ENCODE measurements around the gene RUNX2.

DNA sequence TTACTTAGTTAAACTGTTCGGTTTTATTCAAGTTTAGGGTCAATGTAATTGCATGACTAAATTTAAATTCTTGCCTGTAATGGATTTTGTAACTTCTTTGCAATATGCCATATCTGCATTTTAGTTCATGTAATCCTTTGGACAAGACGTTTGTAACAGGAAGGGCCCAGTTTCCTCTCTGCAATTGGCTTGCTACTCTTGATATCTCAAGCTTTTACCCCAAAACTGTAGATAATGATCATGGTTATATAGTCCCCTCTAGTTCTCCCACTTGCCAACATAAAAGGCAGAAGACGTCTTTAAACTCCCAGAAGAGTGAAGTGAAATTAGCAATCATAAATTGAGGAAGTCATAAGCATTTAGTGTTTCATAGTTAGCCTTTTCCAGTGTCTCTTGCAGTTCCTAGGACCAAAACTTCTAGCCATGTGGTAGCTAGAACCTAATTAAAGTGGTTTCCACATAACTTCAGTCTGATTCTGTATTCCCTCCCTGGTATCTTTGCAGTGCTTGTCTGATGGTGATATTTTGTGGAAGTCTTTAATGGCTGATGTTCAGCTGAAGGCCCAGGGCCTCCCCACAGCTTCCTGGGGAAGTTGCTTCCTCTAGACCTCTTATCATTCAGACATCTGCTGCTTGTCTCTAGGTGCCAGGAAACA lies 167.4 kb downstream of the RUNX2 start:
- TF ChIP-seq, protein P1, sequence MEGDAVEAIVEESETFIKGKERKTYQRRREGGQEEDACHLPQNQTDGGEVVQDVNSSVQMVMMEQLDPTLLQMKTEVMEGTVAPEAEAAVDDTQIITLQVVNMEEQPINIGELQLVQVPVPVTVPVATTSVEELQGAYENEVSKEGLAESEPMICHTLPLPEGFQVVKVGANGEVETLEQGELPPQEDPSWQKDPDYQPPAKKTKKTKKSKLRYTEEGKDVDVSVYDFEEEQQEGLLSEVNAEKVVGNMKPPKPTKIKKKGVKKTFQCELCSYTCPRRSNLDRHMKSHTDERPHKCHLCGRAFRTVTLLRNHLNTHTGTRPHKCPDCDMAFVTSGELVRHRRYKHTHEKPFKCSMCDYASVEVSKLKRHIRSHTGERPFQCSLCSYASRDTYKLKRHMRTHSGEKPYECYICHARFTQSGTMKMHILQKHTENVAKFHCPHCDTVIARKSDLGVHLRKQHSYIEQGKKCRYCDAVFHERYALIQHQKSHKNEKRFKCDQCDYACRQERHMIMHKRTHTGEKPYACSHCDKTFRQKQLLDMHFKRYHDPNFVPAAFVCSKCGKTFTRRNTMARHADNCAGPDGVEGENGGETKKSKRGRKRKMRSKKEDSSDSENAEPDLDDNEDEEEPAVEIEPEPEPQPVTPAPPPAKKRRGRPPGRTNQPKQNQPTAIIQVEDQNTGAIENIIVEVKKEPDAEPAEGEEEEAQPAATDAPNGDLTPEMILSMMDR (IDR thresholded peaks at IDR 0.05; ENCODE audit: poor library complexity) = no peak
- TF ChIP-seq EZH2 (IDR thresholded peaks at IDR 0.05; ENCODE audit: borderline replicate concordance) (no peak), EZH2phosphoT487 (IDR thresholded peaks at IDR 0.05; ENCODE audit: low read depth, severe bottlenecking, unreplicated experiment) (no peak)

Measured in hepatocyte (in vitro differentiated cells).